Vagina (tissue), 2 donors: ENCODE results near the gene DOCK8. TPM values are rescaled to one million over a fixed set of nuclear protein-coding genes. Genes with fewer than 3 reads are reported as not detected.

ENCODE experiments used
- DNase-seq, 2 donors: peaks; one replicate each; pipeline ENCODE4 v3.0.0-alpha.2; 2017; ENCODE audit errors: extremely low spot score in 2 of 2
- H3K27ac ChIP-seq: fragments of 200-600 bp; sonication (generic); one replicate; pipeline ENCODE4 v1.5.1; 2019
- H3K27me3 ChIP-seq: fragments of 200-600 bp; sonication (generic); one replicate; pipeline ENCODE4 v1.5.1; 2019
- H3K36me3 ChIP-seq, 2 donors: fragments of 200-600 bp; sonication (generic); one replicate each; pipeline ENCODE4 v1.5.1; 2017 to 2019
- H3K4me1 ChIP-seq: fragments of 200-600 bp; sonication (generic); one replicate; pipeline ENCODE4 v1.5.1; 2019
- H3K4me3 ChIP-seq, 2 donors: fragments of 200-600 bp; sonication (generic); 1 replicate in 1 of 2; 2 replicates in 1 of 2; pipeline ENCODE4 v1.5.1; 2016 to 2019
- H3K9me3 ChIP-seq: fragments of 200-600 bp; sonication (generic); one replicate; pipeline ENCODE4 v1.5.1; 2019
- POLR2A ChIP-seq, 2 donors: fragments of 450-650 bp; IDR thresholded peaks; one replicate each; pipeline ENCODE4 v1.6.1; 2017; ENCODE audit warnings: antibody characterized with exemption in 2 of 2, mild to moderate bottlenecking in 2 of 2, moderate library complexity in 2 of 2
- POLR2AphosphoS5 ChIP-seq, 2 donors: sonication (generic); formaldehyde crosslinking; IDR thresholded peaks; one replicate each; pipeline ENCODE4 v1.9.0; 2017; ENCODE audit warnings: antibody characterized with exemption in 2 of 2, mild to moderate bottlenecking in 2 of 2, low read depth in 1 of 2; ENCODE audit not compliant: insufficient read depth in 1 of 2
- intact Hi-C: fragments of 100-400 bp; cut with DNase I; formaldehyde crosslinking; loops from one replicate; pipeline ENCODE4 v1.15.1; 2023
- total RNA-seq: library from RNA; depleted of rRNA; stranded (reverse); fragments of >200 nt; gene quantifications from one replicate; pipeline ENCODE4 v1.2.3, GENCODE V29; 2016
- TF ChIP-seq, protein P1 (sequence below), 3 experiments: fragments of 450-650 bp in 2 of 3; fragments of 200-600 bp in 1 of 3; sonication (generic) in 1 of 3; IDR thresholded peaks; one replicate each; pipeline ENCODE4 v1.5.1; 2017 to 2019; ENCODE audit warnings: antibody characterized with exemption in 3 of 3, mild to moderate bottlenecking in 2 of 3, moderate library complexity in 2 of 3

Gene DOCK8
- total RNA-seq, 1 donor from 2014 or later = 18.4 TPM

- no peaks in the 10 kb centered on the region for H3K4me1 ChIP-seq
- no peaks in the 10 kb centered on the region for H3K36me3 ChIP-seq
- no peaks in the 10 kb centered on the region for H3K9me3 ChIP-seq
- TF ChIP-seq POLR2AphosphoS5 (IDR thresholded peaks at IDR 0.05; ENCODE audit: insufficient read depth in 1 of 2, low read depth in 1 of 2) (no peak), POLR2A (IDR thresholded peaks at IDR 0.05) (no peak)
- TF ChIP-seq, protein P1, sequence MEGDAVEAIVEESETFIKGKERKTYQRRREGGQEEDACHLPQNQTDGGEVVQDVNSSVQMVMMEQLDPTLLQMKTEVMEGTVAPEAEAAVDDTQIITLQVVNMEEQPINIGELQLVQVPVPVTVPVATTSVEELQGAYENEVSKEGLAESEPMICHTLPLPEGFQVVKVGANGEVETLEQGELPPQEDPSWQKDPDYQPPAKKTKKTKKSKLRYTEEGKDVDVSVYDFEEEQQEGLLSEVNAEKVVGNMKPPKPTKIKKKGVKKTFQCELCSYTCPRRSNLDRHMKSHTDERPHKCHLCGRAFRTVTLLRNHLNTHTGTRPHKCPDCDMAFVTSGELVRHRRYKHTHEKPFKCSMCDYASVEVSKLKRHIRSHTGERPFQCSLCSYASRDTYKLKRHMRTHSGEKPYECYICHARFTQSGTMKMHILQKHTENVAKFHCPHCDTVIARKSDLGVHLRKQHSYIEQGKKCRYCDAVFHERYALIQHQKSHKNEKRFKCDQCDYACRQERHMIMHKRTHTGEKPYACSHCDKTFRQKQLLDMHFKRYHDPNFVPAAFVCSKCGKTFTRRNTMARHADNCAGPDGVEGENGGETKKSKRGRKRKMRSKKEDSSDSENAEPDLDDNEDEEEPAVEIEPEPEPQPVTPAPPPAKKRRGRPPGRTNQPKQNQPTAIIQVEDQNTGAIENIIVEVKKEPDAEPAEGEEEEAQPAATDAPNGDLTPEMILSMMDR (IDR thresholded peaks at IDR 0.05) = no peak
- no peak overlapping the region for H3K27ac ChIP-seq
- intact Hi-C loops = no loop called here
- no peak for DNase-seq
- H3K27me3 ChIP-seq = no peaks in the 10 kb centered on the region
- H3K4me3 ChIP-seq = no peak overlapping the region
Observed at GRCh38 chr9:279674-280073, 65.0 kb downstream of the DOCK8 start.

GRCh38 chr9:281741-282645 lies 67.3 kb downstream of the DOCK8 start:
- intact Hi-C loops = no loop called here
- Histone ChIP-seq H3K27me3 (no peaks in the 10 kb centered on the region), H3K36me3 (no peaks in the 10 kb centered on the region), H3K4me3 (no peak overlapping the region), H3K9me3 (no peaks in the 10 kb centered on the region), H3K27ac (no peak overlapping the region), H3K4me1 (peaks cover 6% of the 10 kb centered on the region)
- TF ChIP-seq, protein P1 (IDR thresholded peaks at IDR 0.05) = no peak
- TF ChIP-seq POLR2AphosphoS5 (IDR thresholded peaks at IDR 0.05; ENCODE audit: insufficient read depth in 1 of 2, low read depth in 1 of 2) (no peak), POLR2A (IDR thresholded peaks at IDR 0.05) (no peak)
- DNase-seq = no peak

GRCh38 chr9:286071-286740 lies 71.5 kb downstream of the DOCK8 start:
- intact Hi-C loops = no loop called here
- TF ChIP-seq POLR2A (IDR thresholded peaks at IDR 0.05) (no peak), POLR2AphosphoS5 (IDR thresholded peaks at IDR 0.05; ENCODE audit: insufficient read depth in 1 of 2, low read depth in 1 of 2) (no peak)
- TF ChIP-seq, protein P1 (IDR thresholded peaks at IDR 0.05) = no peak

GRCh38 chr9:289121-289520 lies 74.5 kb downstream of the DOCK8 start:
- intact Hi-C loops = no loop called here
- H3K27ac ChIP-seq = no peak overlapping the region
- H3K27me3 ChIP-seq = no peaks in the 10 kb centered on the region
- DNase-seq = no peak
- no peaks in the 10 kb centered on the region for H3K36me3 ChIP-seq
- H3K4me1 ChIP-seq = peaks cover 6% of the 10 kb centered on the region
- H3K4me3 ChIP-seq = no peak overlapping the region
- H3K9me3 ChIP-seq = no peaks in the 10 kb centered on the region
- TF ChIP-seq, protein P1 (IDR thresholded peaks at IDR 0.05) = no peak
- no peak for TF ChIP-seq POLR2AphosphoS5 (IDR thresholded peaks at IDR 0.05; ENCODE audit: insufficient read depth in 1 of 2, low read depth in 1 of 2)
- TF ChIP-seq POLR2A (IDR thresholded peaks at IDR 0.05) = no peak

More at GRCh38 chr9:286071-286740, 71.5 kb downstream of the DOCK8 start:
- H3K36me3 ChIP-seq = no peaks in the 10 kb centered on the region
- no peak for DNase-seq
- H3K27me3 ChIP-seq = no peaks in the 10 kb centered on the region
- H3K9me3 ChIP-seq = no peaks in the 10 kb centered on the region
- no peak overlapping the region for H3K27ac ChIP-seq
- H3K4me3 ChIP-seq = no peak overlapping the region
- peaks cover 6% of the 10 kb centered on the region for H3K4me1 ChIP-seq
